Neuronal stem cell (in vitro differentiated cells): ENCODE results near the gene ARHGEF7.

Experiments used
- DNase-seq: peaks from one replicate; pipeline ENCODE4 v3.0.0-alpha.2; 2013; ENCODE audit warnings: low spot score
- H2AFZ ChIP-seq: one replicate; pipeline ENCODE4 v1.6.1; 2013; ENCODE audit warnings: mild to moderate bottlenecking, low read length, inconsistent platforms
- H2AK5ac ChIP-seq: 2 replicates; pipeline ENCODE4 v1.6.1; 2013; ENCODE audit warnings: low read depth, mild to moderate bottlenecking, inconsistent platforms, low read length, moderate library complexity, mixed read lengths
- H2BK120ac ChIP-seq: 2 replicates; pipeline ENCODE4 v1.6.1; 2013; ENCODE audit warnings: low read depth, mild to moderate bottlenecking, inconsistent platforms, low read length, moderate library complexity, mixed read lengths
- H2BK12ac ChIP-seq: one replicate; pipeline ENCODE4 v1.6.1; 2013; ENCODE audit warnings: low read length, inconsistent platforms
- H2BK15ac ChIP-seq: 2 replicates; pipeline ENCODE4 v1.6.1; 2013; ENCODE audit warnings: mild to moderate bottlenecking, low read length, inconsistent platforms, mixed read lengths
- H2BK5ac ChIP-seq: one replicate; pipeline ENCODE4 v1.6.1; 2013; ENCODE audit warnings: inconsistent platforms, mild to moderate bottlenecking, low read length, moderate library complexity
- H3K14ac ChIP-seq: one replicate; pipeline ENCODE4 v1.6.1; 2013; ENCODE audit warnings: low read length, inconsistent platforms
- H3K18ac ChIP-seq: 2 replicates; pipeline ENCODE4 v1.6.1; 2013; ENCODE audit warnings: low read length, inconsistent platforms
- H3K23ac ChIP-seq: 2 replicates; pipeline ENCODE4 v1.6.1; 2013; ENCODE audit warnings: low read depth, mild to moderate bottlenecking, mixed read lengths, low read length, inconsistent platforms; ENCODE audit not compliant: poor library complexity
- H3K27ac ChIP-seq: replicated peaks from 3 replicates; pipeline ENCODE4 v1.5.1; 2013; ENCODE audit warnings: low read length, inconsistent platforms
- H3K27me3 ChIP-seq, 3 experiments: 2 replicates each; pipeline ENCODE4 v1.6.1; 2013; ENCODE audit warnings: low read length in 3 of 3, mild to moderate bottlenecking in 2 of 3, inconsistent platforms in 1 of 3, low read depth in 1 of 3, mixed read lengths in 1 of 3, moderate library complexity in 1 of 3; ENCODE audit not compliant: control insufficient read depth in 3 of 3, insufficient read depth in 3 of 3
- H3K36me3 ChIP-seq, 2 donors: replicated peaks in 1 of 2; 2 replicates each; pipeline ENCODE4 v1.6.1; 2013; ENCODE audit warnings: low read length in 2 of 2; ENCODE audit not compliant: control insufficient read depth in 2 of 2, insufficient read depth in 2 of 2
- H3K4ac ChIP-seq: 2 replicates; pipeline ENCODE4 v1.6.1; 2013; ENCODE audit warnings: inconsistent platforms, mild to moderate bottlenecking, low read length, moderate library complexity
- H3K4me1 ChIP-seq, 2 donors: 1 replicate in 1 of 2; 2 replicates in 1 of 2; pipeline ENCODE4 v1.6.1; 2013; ENCODE audit warnings: low read length in 2 of 2, low read depth in 1 of 2; ENCODE audit not compliant: control insufficient read depth in 2 of 2, insufficient read depth in 1 of 2
- H3K4me2 ChIP-seq: one replicate; pipeline ENCODE4 v1.6.1; 2013; ENCODE audit warnings: mild to moderate bottlenecking, low read length, inconsistent platforms; ENCODE audit not compliant: insufficient read depth, poor library complexity, severe bottlenecking
- H3K4me3 ChIP-seq, 2 donors: 2 replicates each; pipeline ENCODE4 v1.5.1; 2013; ENCODE audit warnings: low read length in 2 of 2, mild to moderate bottlenecking in 2 of 2, inconsistent platforms in 1 of 2, moderate library complexity in 1 of 2
- H3K79me1 ChIP-seq: one replicate; pipeline ENCODE4 v1.6.1; 2013; ENCODE audit warnings: low read depth, mild to moderate bottlenecking, inconsistent platforms, low read length, moderate library complexity
- H3K9ac ChIP-seq: one replicate; pipeline ENCODE4 v1.6.1; 2013; ENCODE audit warnings: mild to moderate bottlenecking, low read depth, low read length, inconsistent platforms; ENCODE audit not compliant: poor library complexity
- H3K9me3 ChIP-seq, 2 donors: replicated peaks in 1 of 2; 2 replicates each; pipeline versions ENCODE3 to v1.6.1; 2013; ENCODE audit warnings: low read length in 2 of 2, mild to moderate bottlenecking in 2 of 2, inconsistent platforms in 1 of 2, low read depth in 1 of 2, mixed read lengths in 1 of 2, moderate library complexity in 1 of 2; ENCODE audit not compliant: control insufficient read depth in 2 of 2, insufficient read depth in 1 of 2
- H4K8ac ChIP-seq: one replicate; pipeline ENCODE4 v1.6.1; 2013; ENCODE audit warnings: low read depth, mild to moderate bottlenecking, inconsistent platforms, low read length, moderate library complexity
- H4K91ac ChIP-seq: one replicate; pipeline ENCODE4 v1.6.1; 2013; ENCODE audit warnings: low read length, low read depth, mild to moderate bottlenecking, inconsistent platforms; ENCODE audit not compliant: poor library complexity
- WGBS, 2 donors: extraction: QIAGEN DNeasy Blood & Tissue Kit; methylation state at CpG; one replicate each; pipeline ENCODE4 v1.1.7; 2013; ENCODE audit warnings: missing lambda C conversion rate in 2 of 2, mixed read lengths in 1 of 2; ENCODE audit not compliant: insufficient read length in 2 of 2, insufficient replicate concordance in 1 of 2; ENCODE audit errors: extremely low coverage in 2 of 2; 5-methylcytosine and 5-hydroxymethylcytosine counted together

ARHGEF7 gene

GRCh38 chr13:111280226-111280625, 165.1 kb downstream of the ARHGEF7 start:
- Histone ChIP-seq H3K4ac (no peak overlapping the region), H3K14ac (no peak overlapping the region), H2BK5ac (no peak overlapping the region), H4K91ac (no peak overlapping the region), H3K4me2 (no peak overlapping the region), H3K9ac (no peak overlapping the region), H4K8ac (no peak overlapping the region), H3K18ac (no peak overlapping the region), H3K36me3 (peaks cover 39 to 99% of the 10 kb centered on the region in 2 donors), H3K4me3 (no peak overlapping the region), H2AFZ (no peak overlapping the region), H2AK5ac (no peak overlapping the region), H2BK12ac (no peak overlapping the region), H2BK120ac (no peak overlapping the region), H3K27me3 (no peaks in the 10 kb centered on the region), H3K27ac (no peak overlapping the region), H2BK15ac (no peak overlapping the region), H3K4me1 (no peaks in the 10 kb centered on the region), H3K23ac (no peak overlapping the region), H3K79me1 (peaks cover 5% of the 10 kb centered on the region), H3K9me3 (no peaks in the 10 kb centered on the region)
- no CpG with 5 or more reads among the region's 12 CpGs for WGBS, 2 donors
- DNase-seq = no peak

GRCh38 chr13:111280681-111281585, 165.8 kb downstream of the ARHGEF7 start:
- H2BK5ac ChIP-seq = no peak overlapping the region
- H3K4me1 ChIP-seq = no peaks in the 10 kb centered on the region
- DNase-seq = no peak
- H3K4me3 ChIP-seq = no peak overlapping the region
- H3K27ac ChIP-seq = no peak overlapping the region
- H2AK5ac ChIP-seq = no peak overlapping the region
- H3K18ac ChIP-seq = no peak overlapping the region
- no peak overlapping the region for H4K91ac ChIP-seq
- no peak overlapping the region for H3K14ac ChIP-seq
- no peak overlapping the region for H3K9ac ChIP-seq
- H2BK120ac ChIP-seq = no peak overlapping the region
- H3K9me3 ChIP-seq = no peaks in the 10 kb centered on the region
- no peak overlapping the region for H2BK12ac ChIP-seq
- no peaks in the 10 kb centered on the region for H3K27me3 ChIP-seq
- no peak overlapping the region for H3K4ac ChIP-seq
- no peak overlapping the region for H3K23ac ChIP-seq
- H3K36me3 ChIP-seq = peaks cover 34 to 99% of the 10 kb centered on the region in 2 donors
- H2AFZ ChIP-seq = no peak overlapping the region
- no peak overlapping the region for H2BK15ac ChIP-seq
- WGBS, 2 donors = no CpG with 5 or more reads among the region's 12 CpGs
- H3K4me2 ChIP-seq = no peak overlapping the region
- peaks cover 5% of the 10 kb centered on the region for H3K79me1 ChIP-seq
- no peak overlapping the region for H4K8ac ChIP-seq

GRCh38 chr13:111281751-111282311, 166.7 kb downstream of the ARHGEF7 start:
- no peaks in the 10 kb centered on the region for H3K27me3 ChIP-seq
- peaks cover 5% of the 10 kb centered on the region for H3K79me1 ChIP-seq
- no peak overlapping the region for H2BK120ac ChIP-seq
- DNase-seq = no peak
- H3K9me3 ChIP-seq = no peaks in the 10 kb centered on the region
- H4K8ac ChIP-seq = no peak overlapping the region
- no peak overlapping the region for H3K18ac ChIP-seq
- no peak overlapping the region for H4K91ac ChIP-seq
- no peak overlapping the region for H3K4ac ChIP-seq
- no peak overlapping the region for H2BK15ac ChIP-seq
- H3K36me3 ChIP-seq = peaks cover 41 to 99% of the 10 kb centered on the region in 2 donors
- H2BK12ac ChIP-seq = no peak overlapping the region
- WGBS, 2 donors = no CpG with 5 or more reads among the region's 10 CpGs
- no peak overlapping the region for H3K9ac ChIP-seq
- H2AFZ ChIP-seq = no peak overlapping the region
- no peak overlapping the region for H3K4me3 ChIP-seq
- no peak overlapping the region for H2AK5ac ChIP-seq
- H3K27ac ChIP-seq = no peak overlapping the region
- no peak overlapping the region for H2BK5ac ChIP-seq
- no peak overlapping the region for H3K23ac ChIP-seq
- no peak overlapping the region for H3K4me2 ChIP-seq
- H3K14ac ChIP-seq = no peak overlapping the region
- H3K4me1 ChIP-seq = no peaks in the 10 kb centered on the region

- H3K4me2 ChIP-seq = no peak overlapping the region
- no peak overlapping the region for H4K8ac ChIP-seq
- no peak overlapping the region for H2AK5ac ChIP-seq
- no peak overlapping the region for H3K9ac ChIP-seq
- no peak overlapping the region for H2BK5ac ChIP-seq
- H4K91ac ChIP-seq = no peak overlapping the region
- H2BK12ac ChIP-seq = no peak overlapping the region
- no peak overlapping the region for H3K14ac ChIP-seq
- no peak overlapping the region for H2BK120ac ChIP-seq
- H3K18ac ChIP-seq = no peak overlapping the region
- H3K27ac ChIP-seq = no peak overlapping the region
- H3K4me3 ChIP-seq = no peak overlapping the region
- no peak overlapping the region for H2AFZ ChIP-seq
- H3K9me3 ChIP-seq = no peaks in the 10 kb centered on the region
- no peak for DNase-seq
- no CpG with 5 or more reads among the region's 5 CpGs for WGBS, 2 donors
- H3K23ac ChIP-seq = no peak overlapping the region
- H3K4ac ChIP-seq = no peak overlapping the region
- H3K4me1 ChIP-seq = no peaks in the 10 kb centered on the region
- H3K79me1 ChIP-seq = peaks cover 5% of the 10 kb centered on the region
- H2BK15ac ChIP-seq = no peak overlapping the region
- H3K27me3 ChIP-seq = no peaks in the 10 kb centered on the region
- peaks cover 46 to 99% of the 10 kb centered on the region in 2 donors for H3K36me3 ChIP-seq
Observed at GRCh38 chr13:111282425-111282824, 167.3 kb downstream of the ARHGEF7 start.
